RWPE1 (cell line): ENCODE measurements around the gene GRWD1.

Source experiments
- CTCF ChIA-PET: fragments of 350-600 bp; sonication (Branson Sonifier 250); formaldehyde crosslinking; extraction: SDS; loops from one replicate; lab custom pipeline; 2021; lab: Yijun Ruan, JAX
- POLR2A ChIA-PET: fragments of 400-600 bp; formaldehyde crosslinking; extraction: SDS; loops from one replicate; lab custom pipeline; 2020; ENCODE audit warnings: antibody characterized with exemption; ENCODE audit not compliant: low non-redundant PET; lab: Yijun Ruan, JAX
- DNase-seq: peaks from one replicate; pipeline ENCODE4 v3.0.0; 2012; ENCODE audit warnings: low spot score
- H3K27ac ChIP-seq: fragments of 450-650 bp; 2 replicates; pipeline ENCODE4 v1.5.1; 2017
- TF ChIP-seq, protein P1 (sequence below): fragments of 450-650 bp; conservative IDR thresholded peaks from 2 replicates; pipeline ENCODE4 v1.5.1; 2017; ENCODE audit warnings: low read depth, mild to moderate bottlenecking

Gene GRWD1

DNA sequence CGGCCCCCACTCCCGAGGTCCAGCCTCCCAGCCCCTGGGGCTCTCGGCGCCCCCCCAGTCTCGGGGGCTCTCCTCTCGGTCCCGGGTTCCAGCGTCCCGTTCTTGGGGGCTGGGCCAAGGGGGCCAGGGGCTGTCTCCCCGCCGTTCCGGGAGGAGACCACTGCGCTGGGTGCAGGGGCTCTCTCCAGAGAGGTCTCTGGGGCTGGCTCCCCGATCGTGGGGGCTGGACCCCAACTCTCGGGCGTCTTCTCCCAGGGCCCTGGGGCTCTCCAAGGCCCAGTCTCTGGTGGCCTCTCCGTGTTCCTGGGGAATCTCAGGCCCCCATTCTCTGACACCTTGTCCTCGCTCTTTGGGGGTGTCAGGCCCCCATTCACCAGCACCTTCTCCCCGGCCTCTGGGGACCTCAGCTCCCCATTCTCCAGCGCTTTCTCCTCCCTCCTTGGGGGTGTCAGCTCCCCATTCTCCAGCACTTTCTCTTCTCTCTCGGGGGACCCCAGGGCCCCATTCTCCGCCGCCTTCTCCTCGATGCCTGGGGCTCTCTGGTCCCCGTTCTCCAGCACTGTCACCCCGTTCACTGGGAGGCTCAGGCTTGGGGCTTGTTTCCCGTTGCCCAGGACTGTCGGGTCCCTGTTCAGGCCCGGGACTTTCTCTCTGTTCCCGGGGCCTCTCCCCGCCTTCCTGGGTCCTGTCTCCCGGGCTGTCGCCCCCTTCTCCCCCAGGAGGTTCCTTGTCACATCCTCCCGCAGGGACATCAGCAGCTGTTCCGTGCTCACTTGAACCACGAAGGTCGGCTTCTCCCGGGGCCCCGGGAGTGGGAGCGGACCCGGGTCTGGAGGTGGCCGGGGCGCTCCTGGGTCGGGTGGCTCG is 52.2 kb downstream of the GRWD1 start:
- CTCF ChIA-PET: interaction anchor here (0.6 kb wide), 3 partner anchors 9 to 233 kb away, joined by 3 to 4 read pairs (median 3); no protein-coding TSS in a partner anchor
- POLR2A ChIA-PET: interaction anchor here (0.5 kb wide), 1 partner anchor 17 kb away, joined by 3 read pairs; no protein-coding TSS in a partner anchor

DNA sequence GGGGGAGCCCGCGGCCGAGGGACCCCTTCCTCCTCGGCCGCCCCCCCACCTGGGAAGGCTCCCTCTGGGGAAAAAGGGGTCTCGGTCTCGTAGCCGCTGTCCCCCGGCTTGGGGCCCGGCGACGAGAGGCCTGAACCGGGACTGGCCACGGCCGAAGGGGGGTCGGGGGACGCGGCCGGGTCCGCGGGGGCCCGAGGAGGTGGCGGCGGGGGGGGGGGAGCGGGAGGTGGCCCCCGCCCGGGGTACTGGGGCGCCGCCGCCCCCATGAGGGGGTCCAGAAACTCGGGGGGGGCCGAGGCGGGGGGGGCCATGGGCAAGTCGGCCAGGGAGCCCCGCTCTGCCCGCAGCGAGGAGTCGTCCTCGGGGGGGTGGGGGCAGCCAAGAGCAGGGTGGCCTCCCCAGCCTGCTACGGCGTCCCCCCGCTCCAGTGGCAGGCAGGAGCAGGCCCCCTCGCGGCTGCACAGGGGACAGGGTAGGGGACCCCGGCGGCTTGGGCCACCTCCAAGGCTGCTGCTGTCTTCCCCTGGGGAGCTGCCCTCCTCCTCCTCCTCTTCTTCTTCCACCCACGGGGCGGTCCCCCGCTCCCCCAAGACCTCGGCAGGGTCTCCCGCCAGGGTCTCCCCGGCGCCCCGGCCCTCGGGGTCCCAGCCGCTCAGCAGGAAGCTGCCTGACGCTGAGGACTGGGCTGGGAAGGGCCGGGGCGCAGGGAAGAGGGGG is 53.0 kb downstream of the GRWD1 start:
- CTCF ChIA-PET: interaction anchor here (0.6 kb wide), 2 partner anchors 18 to 23 kb away, joined by 3 read pairs; no protein-coding TSS in a partner anchor
- DNase-seq: no peak
- TF ChIP-seq, protein P1, sequence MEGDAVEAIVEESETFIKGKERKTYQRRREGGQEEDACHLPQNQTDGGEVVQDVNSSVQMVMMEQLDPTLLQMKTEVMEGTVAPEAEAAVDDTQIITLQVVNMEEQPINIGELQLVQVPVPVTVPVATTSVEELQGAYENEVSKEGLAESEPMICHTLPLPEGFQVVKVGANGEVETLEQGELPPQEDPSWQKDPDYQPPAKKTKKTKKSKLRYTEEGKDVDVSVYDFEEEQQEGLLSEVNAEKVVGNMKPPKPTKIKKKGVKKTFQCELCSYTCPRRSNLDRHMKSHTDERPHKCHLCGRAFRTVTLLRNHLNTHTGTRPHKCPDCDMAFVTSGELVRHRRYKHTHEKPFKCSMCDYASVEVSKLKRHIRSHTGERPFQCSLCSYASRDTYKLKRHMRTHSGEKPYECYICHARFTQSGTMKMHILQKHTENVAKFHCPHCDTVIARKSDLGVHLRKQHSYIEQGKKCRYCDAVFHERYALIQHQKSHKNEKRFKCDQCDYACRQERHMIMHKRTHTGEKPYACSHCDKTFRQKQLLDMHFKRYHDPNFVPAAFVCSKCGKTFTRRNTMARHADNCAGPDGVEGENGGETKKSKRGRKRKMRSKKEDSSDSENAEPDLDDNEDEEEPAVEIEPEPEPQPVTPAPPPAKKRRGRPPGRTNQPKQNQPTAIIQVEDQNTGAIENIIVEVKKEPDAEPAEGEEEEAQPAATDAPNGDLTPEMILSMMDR: no peak
- POLR2A ChIA-PET: no interaction called here
- no peak overlapping the region for H3K27ac ChIP-seq

More for the DNA sequence above, 52.2 kb downstream of the GRWD1 start:
- no peak overlapping the region for H3K27ac ChIP-seq
- DNase-seq: no peak
- TF ChIP-seq, protein P1: no peak

DNA sequence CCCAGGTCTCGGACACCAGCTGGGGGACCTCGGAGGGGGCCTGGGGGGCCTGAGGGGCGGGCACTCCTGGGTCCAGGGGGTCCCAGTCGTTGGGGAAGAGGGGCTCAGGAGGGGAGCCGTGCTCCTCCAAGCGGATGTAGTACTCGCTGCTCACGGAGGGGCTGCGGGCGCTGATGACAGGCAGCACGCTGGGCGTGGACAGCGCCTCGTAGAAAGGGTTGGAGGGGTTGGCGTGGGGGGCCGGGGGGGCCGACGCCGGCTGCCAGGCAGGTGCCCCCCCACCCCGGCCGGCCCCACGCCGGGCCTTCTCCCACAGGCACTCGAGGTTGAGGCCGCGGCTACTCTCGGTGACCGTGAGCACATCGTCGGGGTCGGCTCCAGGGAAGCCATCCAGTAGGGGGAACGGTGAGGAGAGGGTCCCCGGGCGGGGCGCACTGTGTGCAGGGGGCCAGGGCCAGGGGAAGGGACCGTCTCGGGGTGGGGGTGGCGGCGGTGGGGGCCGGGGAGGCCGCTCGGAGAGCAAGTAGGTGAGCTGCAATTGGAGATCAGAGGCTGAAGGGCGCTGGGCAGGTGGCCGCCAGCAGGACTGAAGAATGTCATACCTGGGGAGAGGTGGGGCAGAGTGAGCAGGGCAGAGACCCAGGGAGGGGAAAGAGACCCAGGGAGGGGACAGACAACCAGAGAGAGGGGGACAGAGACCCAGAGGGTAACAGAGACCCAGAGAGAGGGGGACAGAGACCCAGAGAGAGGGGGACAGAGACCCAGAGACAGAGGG is 53.7 kb downstream of the GRWD1 start:
- no peak for DNase-seq
- H3K27ac ChIP-seq: no peak overlapping the region
- ChIA-PET CTCF (interaction anchor here (0.6 to 0.7 kb wide), 2 partner anchors 22 to 1678 kb away, joined by 3 read pairs; no protein-coding TSS in a partner anchor), POLR2A (no interaction called here)
- TF ChIP-seq, protein P1: no peak

DNA sequence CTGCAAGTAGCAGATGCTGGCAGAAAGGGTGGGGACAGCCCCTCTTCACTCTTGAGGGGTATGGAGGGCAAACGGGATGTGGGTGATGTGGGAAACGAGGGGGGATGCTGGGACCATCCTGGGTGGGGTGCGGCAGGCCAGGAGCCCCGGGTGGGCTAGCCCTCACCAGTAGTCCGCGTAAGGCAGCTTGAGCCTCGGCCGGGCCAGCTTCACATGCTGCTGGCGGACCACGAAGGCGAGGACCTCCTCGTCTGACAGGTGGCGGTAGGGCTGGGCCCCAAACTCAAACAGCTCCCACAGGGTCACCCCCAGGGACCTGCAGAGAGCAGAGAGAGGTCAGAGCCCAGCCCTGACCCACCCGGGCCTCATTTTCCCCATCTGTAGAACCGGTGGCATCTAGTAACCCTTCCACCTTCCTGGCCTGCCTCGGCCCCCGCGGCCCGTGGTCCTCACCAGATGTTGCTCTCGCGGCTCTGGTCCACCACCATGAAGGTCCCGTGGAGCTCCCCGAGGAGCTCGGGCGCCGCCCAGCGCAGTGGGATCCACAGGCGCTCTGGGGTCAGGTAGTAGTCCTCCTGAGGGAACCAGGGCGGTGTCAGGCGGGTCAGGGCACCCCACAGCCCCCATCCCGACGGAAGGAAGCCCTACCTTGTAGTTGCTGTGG is 55.2 kb downstream of the GRWD1 start:
- H3K27ac ChIP-seq: peak overlapping the region; percentile 78
- DNase-seq: no peak
- TF ChIP-seq, protein P1: no peak
- ChIA-PET CTCF (interaction anchor here (1.2 kb wide), 1 partner anchor 83 kb away, joined by 3 read pairs; no protein-coding TSS in a partner anchor), POLR2A (no interaction called here)

DNA sequence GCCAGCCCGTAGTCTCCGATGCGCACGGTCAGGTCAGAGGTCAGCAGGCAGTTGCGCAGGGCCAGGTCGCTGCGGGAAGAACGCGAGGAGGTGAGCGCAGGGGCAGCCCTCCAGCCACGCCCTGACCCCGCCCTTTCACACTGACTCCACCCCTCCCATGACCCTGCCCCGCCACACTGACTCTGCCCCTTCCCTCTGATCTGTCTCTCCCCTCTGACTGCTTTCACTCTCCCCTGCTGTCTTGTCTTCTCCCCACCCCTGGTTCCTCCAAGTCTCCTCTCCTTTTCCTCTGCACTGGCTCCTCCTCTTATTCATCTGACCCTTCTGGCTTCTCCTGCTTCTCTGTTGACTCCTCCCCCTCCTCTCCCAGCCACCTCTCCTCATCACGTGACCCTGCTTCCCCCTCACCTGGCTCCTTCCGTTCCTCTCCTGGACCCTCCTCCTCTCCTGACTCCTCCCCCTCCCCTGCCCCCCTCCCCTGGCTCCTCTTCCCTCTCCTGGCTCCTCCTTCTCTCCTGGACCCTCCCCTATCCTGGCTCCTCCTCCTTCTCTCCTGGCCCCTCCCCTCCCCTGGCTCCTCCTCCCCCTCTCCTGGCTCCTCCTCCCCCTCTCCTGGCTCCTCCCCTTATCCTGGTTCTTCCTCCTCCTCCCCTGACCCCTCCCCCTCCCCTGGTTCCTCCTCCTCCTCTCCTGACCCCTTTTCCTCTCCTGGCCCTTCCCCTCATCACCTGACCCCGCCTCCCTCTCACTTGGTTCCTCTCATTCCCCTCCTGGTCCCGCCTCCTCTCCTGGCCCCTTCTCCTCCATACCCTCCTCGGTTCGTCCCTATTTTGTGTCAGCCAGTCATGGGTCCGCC is 55.9 kb downstream of the GRWD1 start:
- POLR2A ChIA-PET: no interaction called here
- CTCF ChIA-PET: no interaction called here
- H3K27ac ChIP-seq: peak overlapping the region; percentile 78
- TF ChIP-seq, protein P1: no peak
- peak; percentile 92 for DNase-seq
